AG09309 (cell line): ENCODE results near the gene TMEM117.

ENCODE experiments used
- DNase-seq: peaks from one replicate; pipeline ENCODE4 v3.0.0-alpha.2; 2010; ENCODE audit warnings: low read depth
- H3K4me3 ChIP-seq: 2 replicates; pipeline ENCODE4 v1.5.1; 2011; ENCODE audit warnings: mild to moderate bottlenecking, low read depth, low read length, moderate library complexity; ENCODE audit not compliant: control insufficient read depth
- CTCF ChIP-seq: IDR thresholded peaks from 2 replicates; pipeline ENCODE4 v1.5.1; 2011; ENCODE audit warnings: mild to moderate bottlenecking, low read depth, low read length, inconsistent platforms; ENCODE audit not compliant: insufficient read depth, control insufficient read depth; ENCODE audit errors: missing control alignments

The TMEM117 gene

GRCh38 chr12:44158746-44159145 is 322.9 kb downstream of the TMEM117 start:
- TF ChIP-seq CTCF: no peak
- no peak overlapping the region for H3K4me3 ChIP-seq
- DNase-seq: no peak

GRCh38 chr12:44159216-44159615 is 323.3 kb downstream of the TMEM117 start:
- TF ChIP-seq CTCF: no peak
- no peak for DNase-seq
- no peak overlapping the region for H3K4me3 ChIP-seq

- DNase-seq: no peak
- no peak overlapping the region for H3K4me3 ChIP-seq
- TF ChIP-seq CTCF: no peak
These were observed 324.0 kb downstream of the TMEM117 start for GRCh38 chr12:44159862-44160261.

- DNase-seq: no peak
- H3K4me3 ChIP-seq: no peak overlapping the region
- no peak for TF ChIP-seq CTCF
These were observed 327.1 kb downstream of the TMEM117 start for GRCh38 chr12:44162961-44163360.

GRCh38 chr12:44174053-44174452 is 338.2 kb downstream of the TMEM117 start:
- no peak for DNase-seq
- no peak for TF ChIP-seq CTCF
- H3K4me3 ChIP-seq: no peak overlapping the region

GRCh38 chr12:44184499-44185206 is 348.8 kb downstream of the TMEM117 start:
- TF ChIP-seq CTCF: no peak
- DNase-seq: no peak
- H3K4me3 ChIP-seq: no peak overlapping the region
